Fibroblast of the aortic adventitia (primary cell): Measurements from ENCODE around the gene LRRC1. TPM values are rescaled to one million over a fixed set of nuclear protein-coding genes. Genes with fewer than 3 reads are reported as not detected.

ENCODE experiments used
- DNase-seq: peaks from one replicate; pipeline ENCODE4 v3.0.0-alpha.2; 2010; ENCODE audit warnings: low read depth
- H3K4me3 ChIP-seq: 2 replicates; pipeline ENCODE4 v1.5.1; 2011; ENCODE audit warnings: low read depth, mild to moderate bottlenecking, control low read depth, low read length, moderate library complexity
- CTCF ChIP-seq: IDR thresholded peaks from 2 replicates; pipeline ENCODE4 v1.5.1; 2011; ENCODE audit warnings: mild to moderate bottlenecking, low read length, control low read depth, inconsistent platforms; ENCODE audit not compliant: insufficient read depth
- total RNA-seq: library from RNA; depleted of rRNA; stranded (reverse); fragments of >200 nt; gene quantifications from 2 replicates; pipeline ENCODE4 v1.2.3, GENCODE V29; 2012; ENCODE audit warnings: low replicate concordance

LRRC1 gene
- total RNA-seq, 1 donor: 8.3 TPM

GRCh38 chr6:53873922-53874321 lies 79.1 kb downstream of the LRRC1 start:
- no peak for DNase-seq
- no peak for TF ChIP-seq CTCF
- no peak overlapping the region for H3K4me3 ChIP-seq

GRCh38 chr6:53874964-53875363 lies 80.2 kb downstream of the LRRC1 start:
- TF ChIP-seq CTCF: no peak
- DNase-seq: no peak
- H3K4me3 ChIP-seq: no peak overlapping the region

- no peak for DNase-seq
- TF ChIP-seq CTCF: no peak
- H3K4me3 ChIP-seq: no peak overlapping the region
These were observed 82.3 kb downstream of the LRRC1 start for GRCh38 chr6:53877151-53877550.

DNA sequence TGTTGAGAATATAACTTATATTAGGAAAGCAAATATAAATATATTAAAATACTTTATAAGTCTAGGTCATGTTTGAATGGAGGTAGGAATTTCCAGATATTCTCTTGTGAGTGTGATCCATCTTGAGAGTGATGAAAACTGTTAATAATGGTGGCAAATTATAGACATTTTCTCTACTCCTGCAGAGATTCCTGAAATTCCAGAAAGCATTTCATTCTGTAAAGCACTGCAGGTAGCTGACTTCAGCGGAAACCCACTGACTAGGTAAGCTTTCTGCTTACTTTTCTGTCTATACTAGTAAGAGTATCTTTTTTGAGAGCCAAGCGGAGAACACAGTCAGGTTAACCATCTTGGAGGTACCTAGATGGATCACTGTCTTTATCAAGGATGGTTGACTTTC lies 84.0 kb downstream of the LRRC1 start:
- no peak overlapping the region for H3K4me3 ChIP-seq
- no peak for DNase-seq
- TF ChIP-seq CTCF: no peak

GRCh38 chr6:53879608-53880007 lies 84.8 kb downstream of the LRRC1 start:
- H3K4me3 ChIP-seq: no peak overlapping the region
- TF ChIP-seq CTCF: no peak
- DNase-seq: no peak

DNA sequence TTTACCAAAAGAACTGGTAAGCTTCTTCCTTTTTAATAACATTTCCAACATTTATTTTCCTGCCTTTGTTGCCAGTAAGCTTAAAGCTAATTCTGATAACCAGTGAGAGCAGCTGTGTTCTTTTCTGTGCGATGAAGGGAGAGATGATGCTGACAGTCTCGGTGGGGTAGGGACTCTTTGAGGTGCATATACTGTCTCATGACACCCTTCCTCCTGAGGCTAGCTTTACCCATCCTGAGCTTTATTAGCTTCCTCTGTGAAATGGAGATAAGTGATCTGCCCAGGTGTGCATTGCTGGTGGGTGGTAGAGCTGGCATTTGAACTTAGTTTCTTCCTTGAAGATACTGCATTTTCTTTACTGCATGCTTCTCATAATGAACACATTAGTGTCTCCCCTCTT lies 92.5 kb downstream of the LRRC1 start:
- H3K4me3 ChIP-seq: no peak overlapping the region
- no peak for DNase-seq
- TF ChIP-seq CTCF: no peak

- no peak for TF ChIP-seq CTCF
- H3K4me3 ChIP-seq: no peak overlapping the region
- peak; percentile 4 for DNase-seq
These were observed 94.1 kb downstream of the LRRC1 start for GRCh38 chr6:53888931-53889330.
